A673 (cell line): ENCODE measurements around the gene OR2T5.
"Not testable (repeated sequence)": the region's sequence is repeated elsewhere in the genome, so short reads cannot be mapped to it uniquely, and the experiment has no call there.

Experiments
- CTCF ChIP-seq: fragments of 300-800, 200-600 bp; sonication (generic); conservative IDR thresholded peaks from 2 replicates; pipeline ENCODE4 v1.5.1; 2017; ENCODE audit warnings: low read depth, mild to moderate bottlenecking, antibody characterized with exemption, low read length, moderate library complexity, mixed read lengths
- EZH2 ChIP-seq: fragments of 200-600 bp; sonication (generic); IDR thresholded peaks from 2 replicates; pipeline ENCODE4 v1.6.1; 2017; ENCODE audit warnings: borderline replicate concordance, low read depth, mild to moderate bottlenecking, mixed read lengths, antibody characterized with exemption, low read length; ENCODE audit not compliant: poor library complexity, severe bottlenecking

DNA sequence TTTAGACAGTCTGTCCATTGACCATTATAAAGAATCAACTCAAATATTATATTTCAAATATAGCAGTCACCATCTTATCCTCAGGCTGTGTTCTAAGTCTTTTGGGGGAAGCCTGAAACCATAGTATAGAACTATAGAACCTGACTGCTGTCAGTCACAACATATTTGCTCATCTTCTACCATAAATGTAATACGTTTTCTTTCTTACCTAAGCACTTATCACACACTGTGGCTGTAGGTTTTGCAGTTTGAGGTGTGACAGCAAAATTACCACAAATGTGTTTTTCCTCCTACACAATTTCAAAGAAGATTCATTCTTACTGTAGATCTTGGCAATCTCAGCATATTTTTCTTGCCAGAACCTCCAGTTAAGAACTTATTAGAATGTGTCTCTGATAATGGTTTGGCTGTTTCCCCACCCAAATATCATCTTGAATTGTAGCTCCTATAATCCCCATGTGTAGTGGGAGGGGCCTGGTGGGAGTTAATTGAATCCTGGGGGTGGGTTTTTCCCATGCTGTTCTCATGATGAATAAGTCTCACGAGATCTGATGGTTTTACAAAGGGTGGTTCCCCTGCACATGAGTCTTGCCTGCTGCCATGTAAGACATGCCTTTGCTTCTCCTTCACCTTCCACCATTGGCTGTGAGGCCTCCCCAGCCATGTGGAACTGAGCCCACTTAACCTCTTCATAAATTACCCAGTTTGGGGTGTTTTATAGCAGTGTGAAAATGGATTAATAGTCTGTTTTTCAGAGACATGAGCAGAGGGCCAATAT is 45.7 kb upstream of the OR2T5 start:
- not testable (repeated sequence) for TF ChIP-seq CTCF, EZH2
